ENCODE data around the gene CYTH4.
"Not testable (repeated sequence)": the region's sequence is repeated elsewhere in the genome, so short reads cannot be mapped to it uniquely, and the experiment has no call there.

CYTH4 gene, protein sequence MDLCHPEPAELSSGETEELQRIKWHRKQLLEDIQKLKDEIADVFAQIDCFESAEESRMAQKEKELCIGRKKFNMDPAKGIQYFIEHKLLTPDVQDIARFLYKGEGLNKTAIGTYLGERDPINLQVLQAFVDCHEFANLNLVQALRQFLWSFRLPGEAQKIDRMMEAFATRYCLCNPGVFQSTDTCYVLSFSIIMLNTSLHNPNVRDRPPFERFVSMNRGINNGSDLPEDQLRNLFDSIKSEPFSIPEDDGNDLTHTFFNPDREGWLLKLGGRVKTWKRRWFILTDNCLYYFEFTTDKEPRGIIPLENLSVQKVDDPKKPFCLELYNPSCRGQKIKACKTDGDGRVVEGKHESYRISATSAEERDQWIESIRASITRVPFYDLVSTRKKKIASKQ

GRCh38 chr22:37282385-37282677 lies at the start of gene CYTH4:
TSS of gene CYTH4 (plus strand) at chr22:37282508. CDS start at chr22:37282570, 62 bp downstream.
- DNase-seq (ENCODE audit: low read depth in 2 of 3, low spot score in 1 of 3) = peak; percentile 41 to 67 (median 64)

DNA sequence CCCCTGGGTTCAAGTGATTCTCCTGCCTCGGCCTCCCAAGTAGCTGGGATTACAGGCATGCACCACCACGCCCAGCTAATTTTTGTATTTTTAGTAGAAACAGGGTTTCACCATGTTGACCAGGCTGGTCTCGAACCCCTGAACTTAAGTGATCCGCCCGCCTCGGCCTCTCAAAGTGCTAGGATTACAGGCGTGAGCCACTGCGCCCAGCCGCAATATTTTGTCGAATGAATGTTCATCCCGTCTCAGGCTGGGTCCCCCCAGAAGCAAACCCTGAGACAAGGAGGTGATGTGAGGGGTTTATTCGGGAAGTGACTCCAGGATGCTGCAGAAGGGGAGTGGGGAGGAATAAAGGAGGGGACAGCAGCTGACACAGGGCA lies 48.9 kb upstream of the CYTH4 start:
- not testable (repeated sequence) for DNase-seq (ENCODE audit: low read depth in 2 of 3, low spot score in 1 of 3)

- no peak for DNase-seq (ENCODE audit: low read depth in 2 of 3, low spot score in 1 of 3)
These were observed 48.3 kb upstream of the CYTH4 start for GRCh38 chr22:37233751-37234631.

DNA sequence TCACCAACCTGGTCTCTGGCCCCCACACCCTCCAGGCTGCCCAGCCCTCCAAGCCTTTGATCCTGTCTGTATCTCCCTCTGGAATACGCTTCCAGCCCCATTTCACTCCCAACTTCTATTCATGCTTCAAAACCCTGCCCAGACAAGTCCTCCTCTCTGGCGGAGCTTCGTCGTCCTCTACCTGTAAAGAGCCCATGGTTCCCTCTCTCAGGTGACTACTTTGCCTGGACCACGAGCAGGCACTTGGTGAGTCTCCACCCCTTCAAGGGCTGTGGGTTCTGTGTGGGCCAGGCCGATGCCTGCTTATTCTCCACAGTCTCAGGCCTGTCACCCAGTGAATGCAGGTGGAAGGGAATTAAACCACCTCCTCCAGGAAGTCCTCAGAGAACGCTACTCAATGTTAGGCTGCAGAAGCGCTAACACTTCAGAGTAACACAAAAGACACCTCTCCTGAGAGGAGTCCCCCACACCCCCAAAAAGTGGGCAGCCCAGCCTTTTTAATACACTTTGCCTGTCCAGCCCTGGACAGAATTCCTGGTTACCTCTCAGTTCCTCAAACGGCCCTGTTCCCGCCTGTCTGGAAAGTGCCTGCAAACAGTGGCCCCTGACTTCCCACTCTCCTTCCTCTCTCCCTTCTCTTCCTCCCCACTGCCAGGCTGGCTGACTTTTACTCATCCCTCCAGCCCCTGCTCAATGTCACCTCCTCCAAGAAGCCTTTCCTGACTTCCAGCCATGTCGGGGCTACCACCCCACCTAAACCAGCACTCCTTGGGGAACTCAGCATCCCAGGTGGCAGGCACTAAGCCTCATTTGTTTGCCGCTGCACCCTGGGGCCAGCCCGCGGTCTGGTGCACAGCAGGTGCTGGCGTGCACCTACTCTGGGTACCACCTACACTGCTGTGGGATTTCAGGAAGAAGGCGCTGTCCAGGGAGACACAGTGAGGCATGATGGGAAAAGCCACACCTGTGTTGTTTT lies 47.3 kb upstream of the CYTH4 start:
- no peak for DNase-seq (ENCODE audit: low read depth in 2 of 3, low spot score in 1 of 3)

GRCh38 chr22:37235897-37236607 lies 46.3 kb upstream of the CYTH4 start:
- DNase-seq (ENCODE audit: low read depth in 2 of 3, low spot score in 1 of 3) = no peak

DNA sequence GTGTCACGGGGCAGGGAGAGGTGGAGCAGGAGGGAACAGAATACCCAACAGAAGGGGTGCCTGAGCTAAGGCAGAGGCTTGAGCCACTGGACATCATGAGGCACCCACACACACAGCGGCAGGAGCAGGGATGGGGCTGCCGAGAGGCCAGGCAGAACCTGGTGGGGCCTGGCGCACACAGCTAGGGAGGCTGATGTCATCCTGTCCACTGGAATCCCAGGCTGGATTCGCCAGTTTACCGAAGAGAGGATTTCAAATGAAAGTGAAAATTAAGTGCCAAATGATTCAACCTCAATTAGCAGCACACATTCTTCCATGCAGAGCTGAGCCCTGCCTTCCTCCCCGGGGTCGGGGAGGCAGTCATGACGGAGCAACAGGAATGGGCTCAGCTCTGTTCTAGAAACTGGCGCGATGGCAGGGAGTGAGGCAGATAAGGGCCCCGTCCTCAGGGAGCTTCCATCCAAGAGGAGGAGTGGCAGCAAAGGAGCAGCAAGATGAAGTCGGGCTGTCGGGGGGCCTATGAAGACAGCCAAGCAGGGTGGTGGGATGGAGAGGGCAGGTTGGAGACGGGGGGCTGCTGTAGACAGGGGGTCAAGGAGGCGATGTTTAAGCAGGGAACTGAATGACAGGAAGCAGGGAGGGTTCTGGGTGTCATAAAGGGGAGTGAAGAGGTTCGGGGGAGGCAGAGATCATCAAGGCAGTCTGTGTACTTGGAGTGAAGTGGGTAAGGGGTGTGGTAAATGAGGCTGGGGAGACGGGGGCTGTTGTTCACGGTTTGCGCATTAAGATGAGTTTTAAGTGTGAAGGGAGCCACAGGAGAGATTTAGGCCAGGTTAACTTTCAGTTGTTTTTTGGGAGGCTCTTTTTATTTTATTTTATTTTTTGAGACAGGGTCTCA lies 44.7 kb upstream of the CYTH4 start:
- DNase-seq (ENCODE audit: low read depth in 2 of 3, low spot score in 1 of 3) = no peak

DNA sequence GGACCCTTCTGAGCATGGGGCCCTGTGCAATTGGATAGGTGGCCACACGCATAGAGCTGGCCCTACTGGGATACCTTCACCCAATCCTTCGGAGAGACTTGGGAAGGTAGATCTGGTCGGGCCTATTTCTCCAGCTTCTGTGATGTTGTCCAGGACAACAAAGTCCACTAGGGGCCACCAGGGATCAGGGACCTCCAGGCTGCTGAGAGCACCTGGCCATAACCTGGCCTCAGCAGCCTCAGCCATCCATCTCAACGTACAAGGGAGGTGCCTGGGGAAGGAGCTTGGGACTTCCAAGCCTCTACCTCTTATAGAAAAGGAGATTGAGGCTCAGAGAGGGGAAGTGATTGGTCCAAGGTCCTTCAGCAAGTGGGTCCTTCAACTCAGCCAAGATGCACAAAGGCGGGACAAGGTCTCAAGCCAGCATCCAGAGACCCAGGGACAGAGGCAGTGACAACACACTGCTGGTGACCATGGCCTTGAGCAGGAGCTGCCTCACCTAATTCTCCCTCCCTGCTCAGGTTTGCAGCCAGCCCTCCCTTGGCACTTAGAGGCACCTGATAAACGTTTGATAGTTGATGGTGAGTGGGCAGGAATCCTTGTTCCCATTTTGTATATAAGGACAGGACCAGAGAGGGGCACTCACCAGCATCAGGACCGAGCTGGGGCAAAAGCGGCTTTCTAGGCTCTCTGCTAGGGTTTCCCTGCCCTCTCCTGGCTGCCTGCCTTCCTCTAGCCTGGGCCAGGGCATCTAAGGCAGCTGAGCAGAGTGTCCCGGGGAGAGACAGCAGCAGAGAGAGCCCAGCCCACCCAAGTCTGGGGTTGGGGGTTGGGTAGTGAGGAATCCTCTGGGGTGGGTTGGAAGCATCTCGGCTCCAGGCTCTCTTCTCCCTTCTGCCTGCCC lies 42.7 kb upstream of the CYTH4 start:
- no peak for DNase-seq (ENCODE audit: low read depth in 2 of 3, low spot score in 1 of 3)

DNA sequence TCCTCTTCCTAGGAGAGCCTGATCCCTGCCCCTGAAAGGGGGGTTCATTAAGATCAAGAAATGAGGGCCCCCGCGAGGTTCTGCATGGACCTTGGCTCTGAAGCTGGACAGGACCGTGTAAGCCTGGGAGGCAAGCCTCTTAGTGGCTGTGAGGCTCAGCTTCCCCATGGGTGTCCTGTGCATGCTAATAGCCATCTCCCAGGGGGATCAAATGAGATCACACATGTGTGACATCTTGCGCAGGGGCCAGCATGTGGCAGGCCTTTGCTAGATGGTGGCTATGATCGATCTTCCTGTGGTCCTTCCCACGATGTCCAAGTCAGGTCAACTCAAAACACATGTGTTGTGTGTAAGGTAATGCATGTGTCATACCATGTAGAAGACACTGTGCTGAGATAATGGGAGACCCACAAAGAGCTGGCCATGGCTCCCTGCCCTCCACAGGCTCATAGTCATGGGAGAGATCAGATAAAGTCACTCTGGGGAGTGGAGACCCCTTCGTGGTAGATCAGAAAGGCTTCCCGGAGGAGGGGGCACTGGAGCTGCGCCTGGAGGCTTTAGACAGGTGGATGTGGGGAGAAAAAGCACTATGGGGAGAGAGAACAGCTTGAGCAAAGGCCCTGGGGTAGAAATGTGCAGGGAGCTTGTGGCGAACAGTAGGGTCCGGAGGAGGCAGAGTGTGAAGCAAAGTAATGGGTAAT lies 41.9 kb upstream of the CYTH4 start:
- DNase-seq (ENCODE audit: low read depth in 2 of 3, low spot score in 1 of 3) = no peak

- DNase-seq (ENCODE audit: low read depth in 2 of 3, low spot score in 1 of 3) = no peak
These were observed 41.4 kb upstream of the CYTH4 start for GRCh38 chr22:37240941-37241320.

GRCh38 chr22:37241351-37242142 lies 40.8 kb upstream of the CYTH4 start:
- peak in 1 of 3 donors; percentile 48 for DNase-seq (ENCODE audit: low read depth in 2 of 3, low spot score in 1 of 3)

DNA sequence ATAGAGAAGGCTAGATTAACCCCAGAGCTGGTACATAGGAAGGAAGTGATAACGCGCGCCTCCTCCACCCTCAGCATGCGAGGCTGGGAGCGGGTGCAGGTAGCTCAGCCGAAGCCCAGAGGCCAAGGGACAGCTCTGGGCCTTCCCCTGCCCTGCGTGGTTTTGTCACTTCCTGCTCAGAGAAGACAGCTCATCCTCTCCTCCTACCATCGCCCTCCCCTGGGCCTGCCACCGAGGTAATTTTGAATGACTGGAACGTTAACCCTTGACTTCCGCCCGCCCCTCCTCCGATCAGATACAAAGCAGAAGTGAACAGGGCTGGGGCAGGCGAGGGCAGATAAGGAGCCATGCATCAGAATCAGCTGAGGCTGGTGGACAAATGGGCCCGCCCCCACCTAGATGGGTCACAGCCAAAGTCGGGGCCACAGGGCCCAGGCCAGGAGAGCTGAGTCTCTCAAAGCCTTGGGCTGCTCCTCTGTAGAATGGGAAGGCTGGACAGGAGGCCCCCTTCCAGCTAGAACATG lies 39.9 kb upstream of the CYTH4 start:
- DNase-seq (ENCODE audit: low read depth in 2 of 3, low spot score in 1 of 3) = peak; percentile 85 to 89 (median 89)

DNA sequence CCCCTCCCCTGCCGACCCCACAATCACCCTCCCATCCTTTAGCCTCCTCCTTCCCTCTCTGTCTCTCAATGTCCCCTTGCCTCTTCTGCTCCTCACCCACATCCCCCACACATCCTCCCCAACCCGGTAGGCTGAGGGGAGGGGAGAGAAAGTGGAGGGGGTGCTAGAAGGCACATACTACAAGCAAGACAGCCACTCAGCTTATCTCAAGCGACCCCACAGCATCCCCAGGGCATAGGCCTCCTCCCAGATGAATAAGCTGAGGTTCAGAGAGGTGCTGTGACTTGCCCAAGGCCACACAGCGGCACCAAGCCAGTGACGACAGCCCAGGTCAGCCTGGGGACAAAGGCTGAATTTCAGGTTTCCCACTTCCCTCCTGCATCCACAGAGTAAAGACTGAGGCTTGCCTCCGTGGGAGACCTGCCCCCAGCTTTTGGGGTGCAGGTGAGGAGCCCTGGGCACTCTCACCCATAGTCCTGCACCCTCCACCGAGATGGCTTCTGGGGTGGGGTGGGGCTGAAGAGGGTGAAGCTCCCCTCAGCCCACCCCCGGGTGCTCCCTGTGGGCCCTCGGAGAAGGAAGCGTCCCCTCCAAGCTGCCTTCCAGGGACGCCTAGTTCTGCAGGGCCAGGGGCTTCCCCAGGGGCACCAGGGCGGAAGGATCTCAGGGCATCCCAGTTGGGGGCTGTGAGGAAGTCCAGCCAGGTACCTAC lies 38.8 kb upstream of the CYTH4 start:
- DNase-seq (ENCODE audit: low read depth in 2 of 3, low spot score in 1 of 3) = no peak

GRCh38 chr22:37244114-37244921 lies 38.0 kb upstream of the CYTH4 start, which contains the start of gene RAC2:
TSS of gene RAC2 (minus strand) at chr22:37244269. CDS start at chr22:37244148, 121 bp downstream.
- DNase-seq (ENCODE audit: low read depth in 2 of 3, low spot score in 1 of 3) = peak; percentile 85 to 90 (median 90)

GRCh38 chr22:37244922-37245722 lies 37.2 kb upstream of the CYTH4 start:
- DNase-seq (ENCODE audit: low read depth in 2 of 3, low spot score in 1 of 3) = no peak

All from stimulated activated CD4-positive, alpha-beta T cell treated with anti-CD3 and anti-CD28 coated beads, Interleukin-12 subunit alpha, Interleukin-12 subunit beta, amount 100 ng/mL, for 48 hours (primary cell).